Right lobe of liver (tissue), 4 donors: ENCODE data around the gene LRIT2.

Experiments
- CTCF ChIP-seq, 4 donors: fragments of 200-600 bp in 3 of 4; fragments of 450-650 bp in 1 of 4; IDR thresholded peaks; one replicate each; pipeline versions ENCODE4 v1.5.1 to v1.8.0; 2016 to 2022; ENCODE audit warnings: antibody characterized with exemption in 4 of 4, mild to moderate bottlenecking in 2 of 4
- POLR2A ChIP-seq: fragments of 450-650 bp; IDR thresholded peaks from one replicate; pipeline ENCODE4 v1.6.1; 2017; ENCODE audit warnings: antibody characterized with exemption, mild to moderate bottlenecking
- donor health status: DM: no; HTN: no; CAD: no.
- donor health status: DM: no; HTN: no; CAD: no.
- donor health status: DM: no; HTN: yes; CAD: no.

- TF ChIP-seq POLR2A: no peak
- TF ChIP-seq CTCF (IDR thresholded peaks at IDR 0.05): no peak
These were observed 15.9 kb upstream of the LRIT2 start, which contains the start of gene LRIT1 for GRCh38 chr10:84241185-84241790.
